Loucy (cell line): ENCODE results near the gene OTOR.

Experiments used
- EZH2phosphoT487 ChIP-seq: fragments of 200-600 bp; IDR thresholded peaks from 2 replicates; pipeline ENCODE4 v1.6.1; 2018; ENCODE audit warnings: antibody characterized with exemption, mild to moderate bottlenecking, moderate library complexity, borderline replicate concordance
- TF ChIP-seq, protein P1 (sequence below): fragments of 200-600 bp; sonication (generic); conservative IDR thresholded peaks from 2 replicates; pipeline ENCODE4 v1.5.1; 2014; ENCODE audit warnings: mild to moderate bottlenecking, antibody characterized with exemption, low read length

DNA sequence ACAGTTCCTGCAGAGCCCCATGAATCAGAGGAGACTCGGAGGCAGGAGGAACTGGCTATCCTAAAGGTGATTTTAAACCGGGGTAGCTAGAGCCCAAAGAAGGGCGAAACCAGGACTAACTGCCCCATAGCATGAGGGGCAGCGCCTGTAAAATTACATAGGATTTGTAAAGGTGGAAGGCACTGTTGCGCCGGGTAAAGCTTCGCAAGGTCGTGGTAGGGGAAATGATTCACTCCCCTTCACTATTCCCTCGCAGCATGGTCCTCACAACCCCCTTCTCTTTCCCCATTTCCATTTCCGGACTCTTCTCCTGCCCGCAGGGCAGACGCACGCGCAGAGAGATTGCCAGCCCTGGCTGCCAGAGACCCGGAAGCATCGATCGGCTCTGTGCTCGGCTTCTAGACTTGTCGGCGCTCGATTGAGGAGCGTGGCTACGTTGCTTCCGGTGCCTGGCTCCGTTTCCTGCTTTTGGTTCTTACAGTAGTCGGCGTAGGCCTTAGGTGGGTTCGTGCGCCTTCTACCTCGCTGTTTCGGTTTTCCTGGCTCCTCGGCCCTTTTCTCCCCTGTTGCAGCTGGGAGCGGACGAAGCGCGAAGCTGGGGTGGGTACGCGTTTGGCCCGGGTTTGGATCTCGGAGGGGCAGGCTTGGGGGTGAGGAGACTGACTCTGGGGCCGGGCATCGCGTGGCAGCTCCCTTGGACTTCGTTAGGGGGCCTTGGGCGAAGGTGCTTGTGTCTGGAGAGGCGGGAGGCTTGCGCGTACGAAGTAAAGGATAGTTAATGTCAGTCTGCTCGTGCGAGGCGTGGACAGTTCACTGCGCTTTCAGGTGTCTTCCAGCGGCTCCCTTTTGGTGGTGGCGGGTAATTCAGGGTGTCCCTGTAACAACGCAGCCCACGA lies 18.3 kb upstream of the OTOR start, which contains the start of gene SNRPB2:
- TF ChIP-seq, protein P1, sequence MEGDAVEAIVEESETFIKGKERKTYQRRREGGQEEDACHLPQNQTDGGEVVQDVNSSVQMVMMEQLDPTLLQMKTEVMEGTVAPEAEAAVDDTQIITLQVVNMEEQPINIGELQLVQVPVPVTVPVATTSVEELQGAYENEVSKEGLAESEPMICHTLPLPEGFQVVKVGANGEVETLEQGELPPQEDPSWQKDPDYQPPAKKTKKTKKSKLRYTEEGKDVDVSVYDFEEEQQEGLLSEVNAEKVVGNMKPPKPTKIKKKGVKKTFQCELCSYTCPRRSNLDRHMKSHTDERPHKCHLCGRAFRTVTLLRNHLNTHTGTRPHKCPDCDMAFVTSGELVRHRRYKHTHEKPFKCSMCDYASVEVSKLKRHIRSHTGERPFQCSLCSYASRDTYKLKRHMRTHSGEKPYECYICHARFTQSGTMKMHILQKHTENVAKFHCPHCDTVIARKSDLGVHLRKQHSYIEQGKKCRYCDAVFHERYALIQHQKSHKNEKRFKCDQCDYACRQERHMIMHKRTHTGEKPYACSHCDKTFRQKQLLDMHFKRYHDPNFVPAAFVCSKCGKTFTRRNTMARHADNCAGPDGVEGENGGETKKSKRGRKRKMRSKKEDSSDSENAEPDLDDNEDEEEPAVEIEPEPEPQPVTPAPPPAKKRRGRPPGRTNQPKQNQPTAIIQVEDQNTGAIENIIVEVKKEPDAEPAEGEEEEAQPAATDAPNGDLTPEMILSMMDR: no peak
- TF ChIP-seq EZH2phosphoT487: no peak
